ENCODE results near the gene SEPTIN5. TPM values are rescaled to one million over a fixed set of nuclear protein-coding genes. Genes with fewer than 3 reads are reported as not detected.

Gene SEPTIN5
- total RNA-seq, 1 experiment from 2014 or later: 2.0 TPM

DNA sequence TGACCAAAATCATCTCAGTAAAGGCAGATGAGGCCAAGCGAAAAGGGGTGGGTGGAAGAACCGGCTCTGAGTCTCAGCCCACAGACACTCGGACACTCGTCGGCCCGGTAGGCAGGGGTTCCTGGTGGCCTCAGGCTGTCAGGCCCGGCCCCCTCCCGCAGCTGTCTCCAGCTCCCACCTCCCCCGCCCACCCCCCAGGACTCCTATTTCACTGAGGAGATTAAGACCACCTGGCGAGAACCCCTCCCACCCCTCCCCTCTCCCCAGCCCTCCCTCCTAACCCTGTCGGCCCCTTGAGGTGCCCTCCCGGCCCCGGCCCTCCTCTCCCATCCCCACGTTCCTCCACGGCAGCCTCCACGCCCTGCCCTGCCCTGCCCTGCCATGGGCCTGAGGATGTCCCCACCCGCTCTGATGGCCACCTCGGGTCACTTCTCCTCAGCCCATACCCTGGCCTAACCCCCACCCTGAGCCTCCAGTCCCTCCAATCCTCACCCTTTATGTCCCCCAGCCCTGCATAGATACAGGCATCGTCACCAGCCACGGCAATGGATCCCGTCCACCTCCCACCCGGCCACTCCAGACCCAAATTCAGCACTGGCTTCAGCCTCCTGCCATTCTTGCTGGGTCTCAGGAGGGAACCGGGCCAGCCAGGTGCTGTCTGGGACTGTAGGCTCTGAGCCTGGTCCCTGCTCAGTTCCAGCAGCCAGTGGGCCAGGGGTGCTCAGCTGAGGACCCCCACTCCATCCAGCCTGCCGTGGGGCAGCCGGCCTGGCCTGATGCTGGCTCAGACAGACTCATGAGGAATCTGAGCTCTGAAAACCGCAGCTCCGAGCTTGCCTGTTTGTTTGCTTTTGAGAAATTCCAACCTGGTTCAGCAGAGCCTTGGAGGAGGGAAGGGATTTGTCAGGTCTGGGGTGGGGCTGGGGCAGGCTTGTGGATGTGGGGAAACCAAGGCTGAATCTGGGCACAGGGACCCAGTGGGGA lies 36.5 kb downstream of the SEPTIN5 start:
- no peaks in the 10 kb centered on the region for H3K4me1 Mint-ChIP-seq (ENCODE audit: insufficient read depth, unreplicated experiment)
- intact Hi-C loops (cut with micrococcal nuclease): no loop called here
- ChIA-PET POLR2A (no interaction called here), CTCF (interaction anchor here (0.6 to 2.1 kb wide), 2 partner anchors 17 to 159 kb away, joined by 4 to 6 read pairs; no protein-coding TSS in a partner anchor)
- DNase-seq (ENCODE audit: unreplicated experiment): no peak
- peaks cover 11% of the 10 kb centered on the region for H3K27me3 Mint-ChIP-seq (ENCODE audit: insufficient read depth, unreplicated experiment)
- no peaks in the 10 kb centered on the region for H3K36me3 Mint-ChIP-seq (ENCODE audit: insufficient read depth, unreplicated experiment)
- BruUV-seq (replicated peaks): no TSS peak
- H3K9me3 Mint-ChIP-seq (ENCODE audit: unreplicated experiment): no peaks in the 10 kb centered on the region
- no peak overlapping the region for H3K27ac Mint-ChIP-seq (ENCODE audit: low read depth, unreplicated experiment)
- H3K4me3 Mint-ChIP-seq (ENCODE audit: unreplicated experiment): no peak overlapping the region
- TF ChIP-seq, protein P1, sequence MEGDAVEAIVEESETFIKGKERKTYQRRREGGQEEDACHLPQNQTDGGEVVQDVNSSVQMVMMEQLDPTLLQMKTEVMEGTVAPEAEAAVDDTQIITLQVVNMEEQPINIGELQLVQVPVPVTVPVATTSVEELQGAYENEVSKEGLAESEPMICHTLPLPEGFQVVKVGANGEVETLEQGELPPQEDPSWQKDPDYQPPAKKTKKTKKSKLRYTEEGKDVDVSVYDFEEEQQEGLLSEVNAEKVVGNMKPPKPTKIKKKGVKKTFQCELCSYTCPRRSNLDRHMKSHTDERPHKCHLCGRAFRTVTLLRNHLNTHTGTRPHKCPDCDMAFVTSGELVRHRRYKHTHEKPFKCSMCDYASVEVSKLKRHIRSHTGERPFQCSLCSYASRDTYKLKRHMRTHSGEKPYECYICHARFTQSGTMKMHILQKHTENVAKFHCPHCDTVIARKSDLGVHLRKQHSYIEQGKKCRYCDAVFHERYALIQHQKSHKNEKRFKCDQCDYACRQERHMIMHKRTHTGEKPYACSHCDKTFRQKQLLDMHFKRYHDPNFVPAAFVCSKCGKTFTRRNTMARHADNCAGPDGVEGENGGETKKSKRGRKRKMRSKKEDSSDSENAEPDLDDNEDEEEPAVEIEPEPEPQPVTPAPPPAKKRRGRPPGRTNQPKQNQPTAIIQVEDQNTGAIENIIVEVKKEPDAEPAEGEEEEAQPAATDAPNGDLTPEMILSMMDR (IDR thresholded peaks at IDR 0.05; ENCODE audit: unreplicated experiment): no peak

DNA sequence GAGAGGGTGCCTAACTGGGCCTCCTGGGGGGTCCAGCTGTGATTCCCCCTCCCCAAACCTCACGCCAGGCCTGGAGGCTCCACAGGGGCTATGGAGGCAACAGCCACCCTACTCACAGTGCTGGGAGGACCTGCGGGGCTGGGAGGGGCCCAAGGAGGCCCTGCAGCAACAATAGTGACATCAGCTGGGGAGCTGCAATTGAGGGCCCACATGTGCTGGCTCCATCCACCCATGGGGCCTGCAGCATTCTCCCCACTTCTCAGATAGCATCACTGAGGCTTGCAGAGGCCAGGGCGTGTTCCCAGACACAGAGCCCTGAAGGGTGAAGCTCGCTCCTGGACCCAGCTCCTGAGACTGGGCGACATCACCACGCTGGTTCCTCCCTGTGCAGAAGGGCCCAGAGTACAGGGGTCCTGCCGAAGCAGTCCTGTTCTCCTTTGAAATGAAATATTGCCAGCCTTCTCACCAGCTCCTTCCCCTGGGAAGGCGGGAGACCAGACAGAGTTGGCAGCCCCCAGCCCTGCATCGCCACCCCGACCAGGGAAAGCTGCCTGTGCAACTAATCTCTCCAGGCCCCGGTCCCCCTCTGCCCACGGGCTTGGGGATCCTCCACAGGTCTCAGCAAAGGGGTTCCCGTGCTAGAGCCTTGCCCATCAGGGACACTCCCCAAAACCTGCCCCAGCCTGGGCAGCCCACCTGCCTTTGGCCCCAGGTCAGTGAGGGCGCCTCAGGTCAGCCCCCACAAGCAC lies 37.4 kb downstream of the SEPTIN5 start:
- H3K27me3 Mint-ChIP-seq (ENCODE audit: insufficient read depth, unreplicated experiment): peaks cover 11% of the 10 kb centered on the region
- no peaks in the 10 kb centered on the region for H3K4me1 Mint-ChIP-seq (ENCODE audit: insufficient read depth, unreplicated experiment)
- H3K36me3 Mint-ChIP-seq (ENCODE audit: insufficient read depth, unreplicated experiment): no peaks in the 10 kb centered on the region
- TF ChIP-seq, protein P1 (IDR thresholded peaks at IDR 0.05; ENCODE audit: unreplicated experiment): no peak
- H3K9me3 Mint-ChIP-seq (ENCODE audit: unreplicated experiment): no peaks in the 10 kb centered on the region
- H3K27ac Mint-ChIP-seq (ENCODE audit: low read depth, unreplicated experiment): no peak overlapping the region
- H3K4me3 Mint-ChIP-seq (ENCODE audit: unreplicated experiment): no peak overlapping the region
- DNase-seq (ENCODE audit: unreplicated experiment): no peak
- intact Hi-C loops (cut with micrococcal nuclease): no loop called here
- BruUV-seq (replicated peaks): no TSS peak
- CTCF ChIA-PET: interaction anchor here (0.5 to 2.1 kb wide), 2 partner anchors 40 to 158 kb away, joined by 3 to 6 read pairs; no protein-coding TSS in a partner anchor
- POLR2A ChIA-PET: no interaction called here

DNA sequence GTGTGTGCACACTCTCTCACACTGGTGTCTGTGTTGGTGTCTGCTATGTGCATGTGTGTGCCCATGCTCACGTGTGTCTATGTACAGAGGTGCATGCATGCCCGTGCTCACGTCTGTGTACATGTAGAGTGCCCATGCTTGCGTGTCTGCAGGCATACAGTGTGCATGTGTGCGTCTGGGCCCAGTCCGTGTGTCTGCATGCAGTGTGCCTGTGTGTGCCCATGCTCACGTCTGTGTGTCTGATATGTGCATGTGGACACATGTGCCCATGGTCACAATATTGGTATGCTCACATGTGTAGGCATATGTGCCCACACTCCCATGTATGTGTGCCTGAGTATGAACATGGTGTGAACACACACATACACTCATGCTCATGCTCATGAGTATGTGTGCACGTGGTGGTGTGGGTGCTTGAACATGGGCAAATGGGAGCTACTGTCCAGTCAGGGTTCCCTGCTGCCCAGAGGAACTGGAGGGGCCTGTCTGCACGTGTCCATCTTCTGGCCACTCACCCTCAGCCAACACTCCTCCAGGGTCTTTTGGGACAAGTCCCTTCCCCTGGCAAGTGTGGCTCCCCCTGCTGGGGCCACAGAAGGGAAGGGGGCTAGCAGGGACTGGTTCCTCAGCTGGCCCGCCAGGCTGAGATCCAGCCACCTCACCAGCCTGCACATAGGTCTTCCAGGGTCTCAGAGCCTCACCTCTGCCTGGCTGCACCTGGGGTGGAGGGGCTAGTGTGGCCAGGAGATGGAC lies 39.0 kb downstream of the SEPTIN5 start:
- CTCF ChIA-PET: interaction anchor here (1.6 to 2.1 kb wide), 2 partner anchors 23 to 157 kb away, joined by 3 to 6 read pairs; no protein-coding TSS in a partner anchor
- POLR2A ChIA-PET: no interaction called here
- no peak for DNase-seq (ENCODE audit: unreplicated experiment)
- no TSS peak for BruUV-seq (replicated peaks)
- H3K27me3 Mint-ChIP-seq (ENCODE audit: insufficient read depth, unreplicated experiment): peaks cover 11% of the 10 kb centered on the region
- intact Hi-C loops (cut with micrococcal nuclease): no loop called here
- no peak overlapping the region for H3K4me3 Mint-ChIP-seq (ENCODE audit: unreplicated experiment)
- no peaks in the 10 kb centered on the region for H3K4me1 Mint-ChIP-seq (ENCODE audit: insufficient read depth, unreplicated experiment)
- H3K36me3 Mint-ChIP-seq (ENCODE audit: insufficient read depth, unreplicated experiment): no peaks in the 10 kb centered on the region
- H3K27ac Mint-ChIP-seq (ENCODE audit: low read depth, unreplicated experiment): no peak overlapping the region
- no peaks in the 10 kb centered on the region for H3K9me3 Mint-ChIP-seq (ENCODE audit: unreplicated experiment)
- TF ChIP-seq, protein P1 (IDR thresholded peaks at IDR 0.05; ENCODE audit: unreplicated experiment): no peak
